Activated CD8-positive, alpha-beta memory T cell treated with anti-CD3 and anti-CD28 coated beads, Interleukin-2, amount 10 ng/mL, durations not matched to agents 7 days and 5 days (primary cell): Measurements from ENCODE around the gene ERC1. TPM values are rescaled to one million over a fixed set of nuclear protein-coding genes. Genes with fewer than 3 reads are reported as not detected.

Experiments used
- ATAC-seq: fragments of 150-1000 bp; cut with Tn5 transposase; one replicate; pipeline ENCODE4 v1.10.0; 2021; ENCODE audit warnings: moderate library complexity
- CTCF ChIA-PET: fragments of 350-600 bp; sonication (Branson Sonifier 250); formaldehyde crosslinking; loops from one replicate; lab custom pipeline; 2021; ENCODE audit warnings: antibody characterized with exemption; lab: Charles Lee
- DNase-seq: peaks from one replicate; pipeline ENCODE4 v3.0.0-alpha.2; 2020
- H3K27ac Mint-ChIP-seq: one replicate; pipeline ENCODE4 v1.8.0; 2021; ENCODE audit warnings: mild to moderate bottlenecking, mixed read lengths
- H3K27me3 Mint-ChIP-seq: one replicate; pipeline ENCODE4 v1.8.0; 2021; ENCODE audit warnings: mixed read lengths
- H3K36me3 Mint-ChIP-seq: one replicate; pipeline ENCODE4 v1.8.0; 2021; ENCODE audit warnings: mild to moderate bottlenecking, mixed read lengths
- H3K4me1 Mint-ChIP-seq: one replicate; pipeline ENCODE4 v1.8.0; 2021; ENCODE audit warnings: mixed read lengths
- H3K4me3 Mint-ChIP-seq: one replicate; pipeline ENCODE4 v1.8.0; 2021; ENCODE audit warnings: mild to moderate bottlenecking, moderate library complexity, mixed read lengths
- H3K9me3 Mint-ChIP-seq: one replicate; pipeline ENCODE4 v1.8.0; 2022; ENCODE audit warnings: low read depth, mixed read lengths
- total RNA-seq, 2 experiments: library from RNA; stranded (reverse); gene quantifications; one replicate each; pipeline ENCODE4 v1.2.3, GENCODE V29; 2021

ERC1 gene
- total RNA-seq, 2 experiments from 2014 or later = 18.8 to 25.2 TPM

DNA sequence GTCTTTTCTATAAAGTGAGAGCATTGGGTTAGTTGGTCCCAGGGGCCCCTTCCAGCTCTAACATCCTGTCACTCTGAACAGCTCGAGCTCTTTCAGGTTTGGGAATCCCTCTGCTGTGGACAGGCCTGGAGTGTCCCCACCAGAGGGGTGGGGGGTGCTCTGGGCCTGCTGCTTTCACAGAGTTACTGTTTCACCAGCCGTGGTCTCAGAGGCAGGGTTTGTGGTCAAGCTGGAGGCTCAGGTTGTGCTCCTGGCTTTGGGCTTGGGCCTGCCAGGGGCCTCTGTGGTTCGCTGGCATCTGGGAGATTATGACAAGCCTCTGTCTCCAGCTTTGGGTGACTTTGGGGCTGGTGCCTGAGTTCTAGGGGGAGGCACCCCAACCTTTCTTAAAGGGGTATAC, 543.7 kb downstream of the ERC1 start:
- Mint-ChIP-seq H3K4me1 (peaks cover 38% of the 10 kb centered on the region), H3K27me3 (peaks cover 71% of the 10 kb centered on the region), H3K9me3 (no peaks in the 10 kb centered on the region), H3K36me3 (no peaks in the 10 kb centered on the region), H3K27ac (no peak overlapping the region), H3K4me3 (no peak overlapping the region)
- ATAC-seq (no peak), DNase-seq (no peak)
- CTCF ChIA-PET = interaction anchor here (0.9 to 3.5 kb wide), 7 partner anchors 43 to 417 kb away, joined by 3 to 23 read pairs (median 5); no protein-coding TSS in a partner anchor

DNA sequence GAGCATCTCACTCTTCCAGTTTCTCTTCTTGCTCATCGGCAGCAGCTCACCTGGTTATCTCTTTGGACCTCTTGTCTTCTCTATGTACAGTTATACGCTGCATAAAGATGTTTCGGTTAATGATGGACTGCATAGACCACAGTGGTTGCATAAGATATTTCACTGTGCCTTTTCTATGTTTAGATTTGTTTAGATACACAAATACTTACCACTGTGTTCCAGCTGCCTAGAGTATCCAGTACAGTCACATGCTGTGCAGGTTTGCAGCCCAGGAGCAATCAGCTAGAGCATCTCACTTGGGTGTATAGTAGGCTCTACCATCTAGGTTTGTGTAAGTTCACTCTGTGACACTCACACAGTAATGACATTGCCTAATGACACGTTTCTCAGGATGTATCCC, 545.8 kb downstream of the ERC1 start:
- no peaks in the 10 kb centered on the region for H3K9me3 Mint-ChIP-seq
- H3K4me1 Mint-ChIP-seq = peaks cover 33% of the 10 kb centered on the region
- H3K27ac Mint-ChIP-seq = no peak overlapping the region
- no peaks in the 10 kb centered on the region for H3K36me3 Mint-ChIP-seq
- DNase-seq (no peak), ATAC-seq (no peak)
- CTCF ChIA-PET = interaction anchor here (0.9 to 2.1 kb wide), 3 partner anchors 47 to 419 kb away, joined by 3 to 11 read pairs (median 4); no protein-coding TSS in a partner anchor
- H3K4me3 Mint-ChIP-seq = no peak overlapping the region
- peaks cover 85% of the 10 kb centered on the region for H3K27me3 Mint-ChIP-seq

- H3K9me3 Mint-ChIP-seq = no peaks in the 10 kb centered on the region
- CTCF ChIA-PET = interaction anchor here (1.2 to 2.1 kb wide), 2 partner anchors 11 to 421 kb away, joined by 3 to 6 read pairs; no protein-coding TSS in a partner anchor
- H3K36me3 Mint-ChIP-seq = no peaks in the 10 kb centered on the region
- no peak overlapping the region for H3K4me3 Mint-ChIP-seq
- H3K4me1 Mint-ChIP-seq = peaks cover 9% of the 10 kb centered on the region
- H3K27me3 Mint-ChIP-seq = peaks cover 80% of the 10 kb centered on the region
- no peak for DNase-seq
- H3K27ac Mint-ChIP-seq = no peak overlapping the region
- ATAC-seq = no peak
Measured at GRCh38 chr12:1539135-1539534, 548.1 kb downstream of the ERC1 start.

GRCh38 chr12:1540690-1541089, 549.7 kb downstream of the ERC1 start:
- H3K9me3 Mint-ChIP-seq = no peaks in the 10 kb centered on the region
- DNase-seq (no peak), ATAC-seq (no peak)
- H3K27ac Mint-ChIP-seq = no peak overlapping the region
- CTCF ChIA-PET = interaction anchor here (2.1 kb wide), 1 partner anchor 422 kb away, joined by 6 read pairs; no protein-coding TSS in a partner anchor
- peaks cover 85% of the 10 kb centered on the region for H3K27me3 Mint-ChIP-seq
- H3K4me1 Mint-ChIP-seq = no peaks in the 10 kb centered on the region
- H3K36me3 Mint-ChIP-seq = no peaks in the 10 kb centered on the region
- no peak overlapping the region for H3K4me3 Mint-ChIP-seq

GRCh38 chr12:1542599-1542998, 551.6 kb downstream of the ERC1 start:
- CTCF ChIA-PET = no interaction called here
- no peaks in the 10 kb centered on the region for H3K4me1 Mint-ChIP-seq
- H3K27ac Mint-ChIP-seq = no peak overlapping the region
- no peaks in the 10 kb centered on the region for H3K36me3 Mint-ChIP-seq
- ATAC-seq = no peak
- DNase-seq = no peak
- H3K27me3 Mint-ChIP-seq = peaks cover 78% of the 10 kb centered on the region
- H3K9me3 Mint-ChIP-seq = no peaks in the 10 kb centered on the region
- no peak overlapping the region for H3K4me3 Mint-ChIP-seq

GRCh38 chr12:1544996-1545700, 554.1 kb downstream of the ERC1 start:
- H3K27ac Mint-ChIP-seq = no peak overlapping the region
- CTCF ChIA-PET = interaction anchor here (0.7 to 1.9 kb wide), 5 partner anchors 24 to 427 kb away, joined by 3 to 6 read pairs (median 3); no protein-coding TSS in a partner anchor
- ATAC-seq (no peak), DNase-seq (no peak)
- H3K36me3 Mint-ChIP-seq = peaks cover 2% of the 10 kb centered on the region
- no peaks in the 10 kb centered on the region for H3K9me3 Mint-ChIP-seq
- no peak overlapping the region for H3K4me3 Mint-ChIP-seq
- peaks cover 55% of the 10 kb centered on the region for H3K27me3 Mint-ChIP-seq
- no peaks in the 10 kb centered on the region for H3K4me1 Mint-ChIP-seq

Other genes starting within 250 kb of the ERC1 start
- 100 to 1,000 TPM; 199 to 211 TPM for gene WNK1, start 238.6 kb upstream of the ERC1 start, total RNA-seq
- 10 to 100 TPM; 14.6 to 21.8 TPM for gene RAD52, start 41.5 kb upstream of the ERC1 start, total RNA-seq